SK-N-MC (cell line): Measurements from ENCODE around the gene RCOR1.

ENCODE experiments used
- EZH2 ChIP-seq: fragments of 200-600 bp; sonication (generic); IDR thresholded peaks from one replicate; pipeline ENCODE4 v1.6.1; 2017; ENCODE audit warnings: antibody characterized with exemption
- POLR2AphosphoS5 ChIP-seq: IDR thresholded peaks from 2 replicates; pipeline ENCODE4 v1.6.1; 2012; ENCODE audit warnings: mild to moderate bottlenecking, low read depth, low read length, borderline replicate concordance

GRCh38 chr14:102693006-102693755 is 100.7 kb downstream of the RCOR1 start:
- no peak for TF ChIP-seq EZH2
- TF ChIP-seq POLR2AphosphoS5: peak; percentile 8; the same call in 1 of the 2 replicates
